Measurements from ENCODE around the gene MANEAL. TPM values are rescaled to one million over a fixed set of nuclear protein-coding genes. Genes with fewer than 3 reads are reported as not detected.

MANEAL gene
- total and polyA plus RNA-seq, 8 donors = 4.3 to 10.3 (median 6.7) TPM

DNA sequence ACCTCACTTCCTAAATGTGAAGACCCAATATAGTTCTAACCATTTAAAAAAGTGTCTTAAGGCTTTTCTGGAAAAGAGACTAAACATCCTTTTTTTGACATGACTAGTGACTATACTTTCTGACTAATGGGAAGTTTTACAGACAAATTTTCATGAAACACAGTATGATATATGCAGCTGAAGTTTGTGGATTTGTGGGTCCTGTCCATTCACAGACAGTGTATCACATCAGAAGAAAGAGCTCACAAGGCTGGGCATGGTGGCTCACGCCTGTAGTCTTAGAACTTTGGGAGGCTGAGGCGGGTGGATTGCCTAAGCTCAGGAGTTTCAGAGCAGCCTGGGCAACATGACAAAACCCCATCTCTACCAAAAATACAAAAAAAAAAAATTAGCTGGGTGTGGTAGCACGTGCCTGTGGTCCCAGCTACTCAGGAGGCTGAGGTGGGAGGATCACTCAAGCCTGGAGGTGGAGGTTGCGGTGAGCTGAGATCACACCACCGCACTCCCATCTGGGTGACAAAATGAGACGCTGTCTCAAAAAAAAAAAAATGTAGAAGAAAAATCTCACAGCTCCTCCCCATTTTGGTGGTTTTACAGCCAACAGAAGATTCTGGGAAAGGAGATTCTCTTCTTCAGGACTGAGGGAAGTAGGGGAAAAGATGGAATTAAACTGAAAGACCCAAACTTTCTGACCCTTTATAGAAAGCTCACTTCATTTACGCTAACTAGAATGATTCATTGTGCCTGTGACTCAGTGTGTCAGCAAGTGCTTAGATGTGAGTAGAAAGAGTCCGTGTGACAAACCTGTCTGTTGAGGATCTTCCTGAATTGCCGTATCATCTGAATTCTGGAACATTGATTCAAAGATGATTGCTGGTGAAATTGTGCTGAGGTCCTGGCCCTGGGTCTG, 29.5 kb downstream of the MANEAL start:
- Histone ChIP-seq H3K4me1 (no peaks in the 10 kb centered on the region), H3K27ac (no peak overlapping the region), H3K27me3 (no peaks in the 10 kb centered on the region), H3K36me3 (peaks cover 0 to 29% (median 0%) of the 10 kb centered on the region in 3 donors), H3K9me3 (no peaks in the 10 kb centered on the region), H3K4me3 (no peak overlapping the region)
- DNase-seq (no peak), ATAC-seq (no peak), FAIRE-seq (no peak)
- intact Hi-C loops (cut with DNase I) = no loop called here
- 91 to 93% methylated on average over 9 of the region's 9 CpGs for WGBS, 2 donors
- TF ChIP-seq, protein P1, sequence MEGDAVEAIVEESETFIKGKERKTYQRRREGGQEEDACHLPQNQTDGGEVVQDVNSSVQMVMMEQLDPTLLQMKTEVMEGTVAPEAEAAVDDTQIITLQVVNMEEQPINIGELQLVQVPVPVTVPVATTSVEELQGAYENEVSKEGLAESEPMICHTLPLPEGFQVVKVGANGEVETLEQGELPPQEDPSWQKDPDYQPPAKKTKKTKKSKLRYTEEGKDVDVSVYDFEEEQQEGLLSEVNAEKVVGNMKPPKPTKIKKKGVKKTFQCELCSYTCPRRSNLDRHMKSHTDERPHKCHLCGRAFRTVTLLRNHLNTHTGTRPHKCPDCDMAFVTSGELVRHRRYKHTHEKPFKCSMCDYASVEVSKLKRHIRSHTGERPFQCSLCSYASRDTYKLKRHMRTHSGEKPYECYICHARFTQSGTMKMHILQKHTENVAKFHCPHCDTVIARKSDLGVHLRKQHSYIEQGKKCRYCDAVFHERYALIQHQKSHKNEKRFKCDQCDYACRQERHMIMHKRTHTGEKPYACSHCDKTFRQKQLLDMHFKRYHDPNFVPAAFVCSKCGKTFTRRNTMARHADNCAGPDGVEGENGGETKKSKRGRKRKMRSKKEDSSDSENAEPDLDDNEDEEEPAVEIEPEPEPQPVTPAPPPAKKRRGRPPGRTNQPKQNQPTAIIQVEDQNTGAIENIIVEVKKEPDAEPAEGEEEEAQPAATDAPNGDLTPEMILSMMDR (IDR thresholded peaks at IDR 0.05) = no peak

DNA sequence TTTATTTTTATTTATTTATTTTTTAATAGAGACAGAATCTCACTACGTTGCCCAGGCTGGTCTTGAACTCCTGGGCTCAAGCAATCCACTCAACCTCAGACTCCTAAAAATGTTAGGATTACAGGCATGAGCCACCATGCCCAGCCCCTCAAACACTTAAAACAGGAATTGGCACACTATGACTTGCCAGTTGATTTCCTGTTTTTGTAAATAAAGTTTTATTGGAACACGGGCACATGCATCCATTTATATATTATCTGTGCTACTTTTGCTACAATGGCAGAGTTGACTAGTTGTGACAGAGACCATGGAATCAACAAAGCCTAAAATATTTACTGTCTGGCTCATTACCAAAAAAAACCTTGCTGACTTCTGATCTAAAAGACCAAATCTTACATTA, 30.4 kb downstream of the MANEAL start:
- intact Hi-C loops (cut with DNase I) = no loop called here
- H3K27me3 ChIP-seq = no peaks in the 10 kb centered on the region
- no peak overlapping the region for H3K4me3 ChIP-seq
- 91 to 98% methylated on average over 2 of the region's 2 CpGs for WGBS, 2 donors
- DNase-seq = no peak
- ATAC-seq = no peak
- peaks cover 0 to 29% (median 0%) of the 10 kb centered on the region in 3 donors for H3K36me3 ChIP-seq
- H3K9me3 ChIP-seq = no peaks in the 10 kb centered on the region
- TF ChIP-seq, protein P1 (IDR thresholded peaks at IDR 0.05) = no peak
- H3K27ac ChIP-seq = no peak overlapping the region
- H3K4me1 ChIP-seq = no peaks in the 10 kb centered on the region
- no peak for FAIRE-seq

DNA sequence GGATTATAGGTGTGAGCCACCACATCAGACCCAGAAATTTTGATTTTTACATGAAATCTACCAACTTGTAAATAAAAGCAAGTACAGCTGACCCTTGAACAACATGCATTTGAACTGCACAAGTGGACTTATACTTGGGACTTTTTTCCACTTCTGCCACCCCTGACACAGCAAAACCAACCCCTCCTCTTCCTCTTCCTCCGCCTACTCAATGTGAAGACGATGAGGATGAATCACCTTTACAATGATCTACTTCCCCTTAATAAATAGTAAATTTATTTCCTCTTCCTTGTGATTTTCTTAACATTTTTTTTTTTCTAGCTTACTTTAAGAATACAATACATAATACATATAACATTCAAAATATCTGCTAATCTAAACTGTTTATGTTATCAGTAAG, 31.9 kb downstream of the MANEAL start:
- intact Hi-C loops (cut with DNase I) = no loop called here
- ATAC-seq (no peak), DNase-seq (no peak), FAIRE-seq (no peak)
- Histone ChIP-seq H3K9me3 (no peaks in the 10 kb centered on the region), H3K36me3 (peaks cover 0 to 25% (median 0%) of the 10 kb centered on the region in 3 donors), H3K27me3 (no peaks in the 10 kb centered on the region), H3K4me3 (no peak overlapping the region), H3K4me1 (no peaks in the 10 kb centered on the region), H3K27ac (no peak overlapping the region)
- WGBS, 2 donors = 83 to 91% methylated on average over 2 of the region's 2 CpGs
- TF ChIP-seq, protein P1 (IDR thresholded peaks at IDR 0.05) = no peak

DNA sequence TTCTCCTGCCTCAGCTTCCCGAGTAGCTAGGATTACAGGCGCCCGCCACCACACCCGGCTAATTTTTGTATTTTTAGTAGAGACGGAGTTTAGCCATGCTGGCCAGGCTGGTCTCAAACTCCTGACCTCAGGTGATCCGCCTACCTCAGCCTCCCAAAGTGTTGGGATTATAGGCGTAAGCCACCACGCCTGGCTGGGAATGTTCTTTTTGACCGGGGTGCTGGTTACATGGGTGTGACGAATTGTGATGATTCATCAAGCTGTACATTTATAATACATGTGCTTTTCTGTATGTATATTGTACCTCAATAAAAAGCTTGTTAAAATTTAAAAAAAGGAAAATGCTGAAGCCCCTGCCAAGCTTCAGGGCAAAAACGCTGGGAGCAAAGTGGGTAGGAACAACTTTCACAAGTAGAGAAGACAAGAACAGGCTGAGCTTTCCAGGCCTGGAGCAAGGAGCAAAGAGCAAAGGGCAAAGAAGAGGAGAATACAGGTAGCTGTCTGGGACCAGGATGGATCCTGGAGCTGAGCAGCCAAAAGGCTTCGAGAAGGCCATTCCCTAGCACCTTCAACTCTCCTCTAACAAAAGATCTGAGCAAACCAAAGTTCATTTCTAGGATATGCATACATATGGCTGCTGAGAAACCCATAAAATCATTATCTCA, 34.9 kb downstream of the MANEAL start:
- Histone ChIP-seq H3K9me3 (no peaks in the 10 kb centered on the region), H3K27me3 (no peaks in the 10 kb centered on the region), H3K4me1 (peaks cover 0 to 8% (median 0%) of the 10 kb centered on the region in 3 donors), H3K27ac (no peak overlapping the region), H3K36me3 (peaks cover 5 to 9% (median 7%) of the 10 kb centered on the region in 3 donors), H3K4me3 (no peak overlapping the region)
- TF ChIP-seq, protein P1 (IDR thresholded peaks at IDR 0.05) = no peak
- no peak for DNase-seq
- intact Hi-C loops (cut with DNase I) = no loop called here
- no peak for ATAC-seq
- no peak for FAIRE-seq
- WGBS, 2 donors = 92 to 93% methylated on average over 12 of the region's 12 CpGs

Data from pancreas (tissue), 10 donors.